Endothelial cell of umbilical vein (primary cell): ENCODE results near the gene RTEL1. TPM values are rescaled to one million over a fixed set of nuclear protein-coding genes. Genes with fewer than 3 reads are reported as not detected.

Experiments
- BruUV-seq: library from RNA; stranded (reverse); fragments of 400-500 nt; replicated peaks from 2 replicates; lab custom pipeline; 2021; lab: Mats Ljungman, UMichigan
- CTCF ChIA-PET: fragments of 300-600, 350-600 bp; sonication (Branson Sonifier 250); formaldehyde crosslinking; loops from one replicate; lab custom pipeline; 2021; ENCODE audit warnings: antibody characterized with exemption, inconsistent platforms; lab: Charles Lee
- POLR2A ChIA-PET: fragments of 300-600, 350-600 bp; sonication (Branson Sonifier 250); formaldehyde crosslinking; loops from one replicate; lab custom pipeline; 2021; ENCODE audit warnings: antibody characterized with exemption, inconsistent platforms; lab: Charles Lee
- DNase-seq: peaks from one replicate; pipeline ENCODE4 v3.0.0-alpha.2; 2011; ENCODE audit warnings: low read depth, low spot score
- FAIRE-seq: peaks from 2 replicates; lab custom pipeline; 2011; peaks lifted over from hg19 to GRCh38; lab: Jason Lieb, UNC
- H2AFZ ChIP-seq: 2 replicates; pipeline ENCODE4 v1.6.0; 2012; ENCODE audit warnings: low read depth, low read length, control low read depth, inconsistent platforms
- H3K27ac ChIP-seq: 2 replicates; pipeline ENCODE4 v1.5.1; 2011; ENCODE audit warnings: low read depth, mild to moderate bottlenecking, control low read depth, low read length, moderate library complexity; ENCODE audit not compliant: insufficient read depth
- H3K27me3 ChIP-seq, 2 experiments: 2 replicates each; pipeline versions ENCODE4 v1.6.0 to v1.6.1; 2011; ENCODE audit warnings: low read length in 2 of 2, mixed read lengths in 1 of 2; ENCODE audit not compliant: control insufficient read depth in 2 of 2, insufficient read depth in 2 of 2
- H3K36me3 ChIP-seq, 2 experiments: 2 replicates in 1 of 2; 3 replicates in 1 of 2; pipeline ENCODE4 v1.5.1; 2011; ENCODE audit warnings: low read length in 2 of 2, mild to moderate bottlenecking in 1 of 2, moderate library complexity in 1 of 2; ENCODE audit not compliant: control insufficient read depth in 2 of 2, insufficient read depth in 2 of 2; ENCODE audit errors: extremely low read depth in 1 of 2
- H3K4me1 ChIP-seq: 3 replicates; pipeline ENCODE4 v1.5.1; 2011; ENCODE audit warnings: mild to moderate bottlenecking, low read length; ENCODE audit not compliant: control insufficient read depth, insufficient read depth; ENCODE audit errors: extremely low read depth
- H3K4me2 ChIP-seq: 2 replicates; pipeline ENCODE4 v1.6.1; 2011; ENCODE audit warnings: low read length, control low read depth, mixed read lengths; ENCODE audit not compliant: insufficient read depth
- H3K4me3 ChIP-seq, 3 experiments: fragments of 200-600 bp in 1 of 3; sonication (generic), shearing (Covaris generic) in 1 of 3; replicated peaks in 1 of 3; 2 replicates each; pipeline ENCODE4 v1.5.1; 2011 to 2016; ENCODE audit warnings: control low read depth in 3 of 3, low read length in 3 of 3, mild to moderate bottlenecking in 2 of 3, inconsistent platforms in 1 of 3, low read depth in 1 of 3, moderate library complexity in 1 of 3; ENCODE audit not compliant: insufficient read depth in 1 of 3
- H3K79me2 ChIP-seq: 2 replicates; pipeline ENCODE4 v1.6.0; 2012; ENCODE audit warnings: low read length, inconsistent platforms; ENCODE audit not compliant: control insufficient read depth, insufficient read depth
- H3K9ac ChIP-seq: replicated peaks from 2 replicates; pipeline ENCODE3; 2011; ENCODE audit warnings: low read length, control low read depth; ENCODE audit not compliant: insufficient read depth; ENCODE audit errors: extremely low read depth
- H3K9me1 ChIP-seq: replicated peaks from 3 replicates; pipeline ENCODE4 v1.6.0; 2011; ENCODE audit warnings: mild to moderate bottlenecking, low read length; ENCODE audit not compliant: control insufficient read depth, insufficient read depth; ENCODE audit errors: extremely low read depth
- H3K9me3 ChIP-seq: replicated peaks from 2 replicates; pipeline ENCODE4 v1.5.1; 2012; ENCODE audit warnings: low read length, inconsistent platforms; ENCODE audit not compliant: control insufficient read depth, insufficient read depth
- H4K20me1 ChIP-seq: replicated peaks from 2 replicates; pipeline ENCODE3; 2011; ENCODE audit warnings: mild to moderate bottlenecking, low read length; ENCODE audit not compliant: control insufficient read depth, insufficient read depth; ENCODE audit errors: extremely low read depth
- EZH2 ChIP-seq: IDR thresholded peaks from 2 replicates; pipeline ENCODE4 v1.6.1; 2012; ENCODE audit warnings: borderline replicate concordance, low read depth, mild to moderate bottlenecking, moderate library complexity, low read length, inconsistent platforms; ENCODE audit not compliant: severe bottlenecking
- FOS ChIP-seq: IDR thresholded peaks from 2 replicates; pipeline ENCODE4 v1.6.1; 2011; ENCODE audit warnings: mild to moderate bottlenecking, low read length, moderate library complexity, borderline replicate concordance; ENCODE audit not compliant: insufficient read depth
- GATA2 ChIP-seq: IDR thresholded peaks from 2 replicates; pipeline ENCODE4 v1.7.0; 2011; ENCODE audit warnings: low read depth, mild to moderate bottlenecking, moderate library complexity, mixed read lengths, low read length; ENCODE audit not compliant: insufficient read length, insufficient read depth
- JUN ChIP-seq: IDR thresholded peaks from 2 replicates; pipeline ENCODE4 v1.6.1; 2011; ENCODE audit warnings: borderline replicate concordance, low read depth; ENCODE audit not compliant: insufficient read length, insufficient read depth
- POLR2A ChIP-seq: IDR thresholded peaks from 2 replicates; pipeline ENCODE4 v1.6.1; 2012; ENCODE audit warnings: low read depth, mild to moderate bottlenecking, control low read depth, low read length
- POLR2AphosphoS5 ChIP-seq: IDR thresholded peaks from 2 replicates; pipeline ENCODE4 v1.6.1; 2012; ENCODE audit warnings: low read depth, mild to moderate bottlenecking, control low read depth, low read length, moderate library complexity; ENCODE audit not compliant: insufficient read depth
- dilution Hi-C: fragments of 300-500 bp; cut with MboI; formaldehyde crosslinking; loops from one replicate; pipeline ENCODE4 v1.15.0; 2019; ENCODE audit warnings: low sequenced_read_pairs; ENCODE audit not compliant: extremely low pct_ligation_motif_present
- intact Hi-C: fragments of 100-400 bp; cut with micrococcal nuclease; formaldehyde crosslinking; loops from one replicate; pipeline ENCODE4 v1.10.0; 2022
- polyA plus RNA-seq, 4 experiments: library from polyadenylated mRNA; depleted of rRNA in 3 of 4; stranded (reverse) in 3 of 4; unstranded in 1 of 4; fragments of >200 nt; gene quantifications; 2 replicates each; pipeline versions ENCODE4 v1.2.1 to v1.2.3, GENCODE V29; 2011 to 2012; ENCODE audit warnings: missing spikeins in 1 of 4
- total RNA-seq: library from RNA; stranded (reverse); gene quantifications from 2 replicates; pipeline ENCODE4 v1.2.3, GENCODE V29; 2021
- TF ChIP-seq, protein P1 (sequence below), 2 donors: IDR thresholded peaks; 1 replicate in 1 of 2; 2 replicates in 1 of 2; pipeline ENCODE4 v1.5.1; 2011; ENCODE audit warnings: low read length in 2 of 2, mild to moderate bottlenecking in 2 of 2, moderate library complexity in 2 of 2, control low read depth in 1 of 2, inconsistent platforms in 1 of 2, low read depth in 1 of 2; ENCODE audit not compliant: insufficient read depth in 1 of 2; ENCODE audit errors: extremely low read depth in 1 of 2
- TF ChIP-seq, protein P2 (sequence below): IDR thresholded peaks from 2 replicates; pipeline ENCODE4 v1.6.1; 2011; ENCODE audit not compliant: insufficient read depth, insufficient read length

The RTEL1 gene
- total and polyA plus RNA-seq, 2 donors (not counting 3 experiments of a cell fraction or from before 2014, with no cell fraction given), result 17.0 to 44.9 TPM

DNA sequence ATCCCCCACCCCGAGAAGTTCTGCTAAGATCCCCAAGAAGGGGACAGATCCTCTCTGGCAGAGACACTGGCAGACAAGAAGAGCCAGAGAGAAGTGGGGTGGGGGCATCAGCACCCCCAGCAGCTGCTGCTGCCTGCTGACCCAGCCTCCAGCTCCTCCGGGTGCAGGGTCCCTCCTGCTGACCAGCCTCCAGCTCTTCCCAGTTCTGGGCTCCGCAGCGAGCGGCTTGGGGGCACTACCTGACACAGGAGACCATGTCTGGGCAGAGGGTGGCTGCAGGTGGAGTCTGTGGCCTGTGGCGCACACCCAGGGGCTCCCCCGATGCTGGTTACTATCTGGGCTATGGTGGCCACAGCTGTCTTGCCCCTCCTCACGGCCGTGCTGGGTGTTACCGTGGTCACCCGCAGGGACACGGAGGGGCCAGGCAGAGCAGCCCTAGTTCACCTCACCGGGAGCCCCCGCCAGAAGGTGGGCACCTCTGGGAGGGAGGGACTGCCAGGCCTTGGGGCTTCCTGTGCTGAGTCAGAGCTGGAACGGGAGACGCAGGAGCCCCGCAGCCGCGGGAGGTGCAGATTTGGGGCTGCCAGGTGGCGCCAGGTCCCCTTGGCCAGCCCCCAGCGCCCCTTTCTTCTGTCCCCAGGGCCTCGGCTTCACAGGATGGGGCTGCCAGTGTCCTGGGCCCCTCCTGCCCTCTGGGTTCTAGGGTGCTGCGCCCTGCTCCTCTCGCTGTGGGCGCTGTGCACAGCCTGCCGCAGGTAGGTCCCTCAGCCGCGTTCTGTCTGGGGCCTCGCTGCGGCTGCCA, 79.0 kb downstream of the RTEL1 start:
- no peaks in the 10 kb centered on the region for H3K9me1 ChIP-seq
- H2AFZ ChIP-seq, result no peak overlapping the region
- H4K20me1 ChIP-seq, result no peaks in the 10 kb centered on the region
- H3K9me3 ChIP-seq, result no peaks in the 10 kb centered on the region
- ChIA-PET CTCF (interaction anchor here (0.6 to 1.0 kb wide), 3 partner anchors 29 to 199 kb away, joined by 3 to 5 read pairs (median 3); partner anchors contain the start of genes ARFRP1 and ZGPAT), POLR2A (no interaction called here)
- dilution Hi-C loops, result no loop called here
- intact Hi-C loops, result loop anchor here (5.0 kb wide), 1 partner anchor 40 kb away; the partner anchor contains the start of gene TNFRSF6B
- H3K36me3 ChIP-seq, result peaks cover 0 to 28% of the 10 kb centered on the region in 2 experiments
- peaks cover 9% of the 10 kb centered on the region for H3K4me1 ChIP-seq
- no peak overlapping the region for H3K4me3 ChIP-seq
- BruUV-seq, result no TSS peak
- no peaks in the 10 kb centered on the region for H3K27me3 ChIP-seq
- H3K9ac ChIP-seq, result no peak overlapping the region
- no peak overlapping the region for H3K27ac ChIP-seq
- DNase-seq (no peak), FAIRE-seq (no peak)
- H3K79me2 ChIP-seq, result peaks cover 3% of the 10 kb centered on the region
- no peak for TF ChIP-seq EZH2
- TF ChIP-seq FOS, result no peak
- TF ChIP-seq, protein P1, sequence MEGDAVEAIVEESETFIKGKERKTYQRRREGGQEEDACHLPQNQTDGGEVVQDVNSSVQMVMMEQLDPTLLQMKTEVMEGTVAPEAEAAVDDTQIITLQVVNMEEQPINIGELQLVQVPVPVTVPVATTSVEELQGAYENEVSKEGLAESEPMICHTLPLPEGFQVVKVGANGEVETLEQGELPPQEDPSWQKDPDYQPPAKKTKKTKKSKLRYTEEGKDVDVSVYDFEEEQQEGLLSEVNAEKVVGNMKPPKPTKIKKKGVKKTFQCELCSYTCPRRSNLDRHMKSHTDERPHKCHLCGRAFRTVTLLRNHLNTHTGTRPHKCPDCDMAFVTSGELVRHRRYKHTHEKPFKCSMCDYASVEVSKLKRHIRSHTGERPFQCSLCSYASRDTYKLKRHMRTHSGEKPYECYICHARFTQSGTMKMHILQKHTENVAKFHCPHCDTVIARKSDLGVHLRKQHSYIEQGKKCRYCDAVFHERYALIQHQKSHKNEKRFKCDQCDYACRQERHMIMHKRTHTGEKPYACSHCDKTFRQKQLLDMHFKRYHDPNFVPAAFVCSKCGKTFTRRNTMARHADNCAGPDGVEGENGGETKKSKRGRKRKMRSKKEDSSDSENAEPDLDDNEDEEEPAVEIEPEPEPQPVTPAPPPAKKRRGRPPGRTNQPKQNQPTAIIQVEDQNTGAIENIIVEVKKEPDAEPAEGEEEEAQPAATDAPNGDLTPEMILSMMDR (IDR thresholded peaks at IDR 0.05; ENCODE audit: extremely low read depth in 1 of 2, insufficient read depth in 1 of 2, low read depth in 1 of 2, low read length in 2 of 2), result no peak
- no peak for TF ChIP-seq POLR2A
- TF ChIP-seq GATA2, result no peak
- TF ChIP-seq, protein P2, sequence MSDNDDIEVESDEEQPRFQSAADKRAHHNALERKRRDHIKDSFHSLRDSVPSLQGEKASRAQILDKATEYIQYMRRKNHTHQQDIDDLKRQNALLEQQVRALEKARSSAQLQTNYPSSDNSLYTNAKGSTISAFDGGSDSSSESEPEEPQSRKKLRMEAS, result no peak
- TF ChIP-seq JUN, result no peak
- TF ChIP-seq POLR2AphosphoS5, result no peak
- H3K4me2 ChIP-seq, result no peak overlapping the region
